ENCODE data around the gene MPHOSPH6.
"Not testable (repeated sequence)": the region's sequence is repeated elsewhere in the genome, so short reads cannot be mapped to it uniquely, and the experiment has no call there.

MPHOSPH6 gene

DNA sequence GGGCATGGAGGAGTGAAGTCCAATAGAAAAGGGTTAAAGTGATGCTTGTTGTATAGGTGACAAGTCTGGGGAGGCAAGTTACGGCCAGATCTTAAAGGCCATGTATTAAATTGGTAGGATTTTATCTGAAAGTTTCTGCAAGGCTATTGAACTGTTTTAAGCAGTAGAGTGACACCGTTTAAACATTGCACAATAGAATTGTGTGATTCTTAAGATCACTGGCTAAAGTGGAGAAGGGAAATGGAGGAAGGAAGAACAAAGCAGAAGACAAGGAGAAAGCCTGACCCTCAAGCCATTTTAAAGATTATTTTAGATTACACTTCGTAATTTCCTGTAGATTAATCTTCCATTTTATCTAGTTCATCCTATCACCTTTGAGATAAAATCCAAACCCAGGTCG, 5.6 kb upstream of the MPHOSPH6 start:
- DNase-seq (ENCODE audit: low read depth in 2 of 2) = no peak

DNA sequence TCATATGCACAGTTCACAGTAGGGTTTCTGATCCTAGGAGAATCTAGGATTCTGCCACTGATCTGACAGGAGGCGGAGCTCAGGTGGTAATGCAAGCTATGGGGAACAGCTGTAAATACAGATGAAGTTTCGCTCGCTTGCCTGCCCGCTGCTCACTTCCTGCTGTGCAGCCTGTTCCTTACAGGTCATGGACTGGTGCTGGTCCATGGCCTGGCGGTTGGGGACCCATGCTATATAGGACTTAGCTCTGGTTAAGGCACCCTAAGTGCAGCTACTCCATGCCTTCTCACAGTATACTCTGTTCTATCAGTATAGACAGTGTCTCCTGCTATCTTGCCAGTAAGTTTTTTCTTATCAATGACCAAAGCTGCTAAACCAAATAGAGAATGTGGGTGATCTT, 2.4 kb downstream of the MPHOSPH6 start:
- no peak for DNase-seq (ENCODE audit: low read depth in 2 of 2)

DNA sequence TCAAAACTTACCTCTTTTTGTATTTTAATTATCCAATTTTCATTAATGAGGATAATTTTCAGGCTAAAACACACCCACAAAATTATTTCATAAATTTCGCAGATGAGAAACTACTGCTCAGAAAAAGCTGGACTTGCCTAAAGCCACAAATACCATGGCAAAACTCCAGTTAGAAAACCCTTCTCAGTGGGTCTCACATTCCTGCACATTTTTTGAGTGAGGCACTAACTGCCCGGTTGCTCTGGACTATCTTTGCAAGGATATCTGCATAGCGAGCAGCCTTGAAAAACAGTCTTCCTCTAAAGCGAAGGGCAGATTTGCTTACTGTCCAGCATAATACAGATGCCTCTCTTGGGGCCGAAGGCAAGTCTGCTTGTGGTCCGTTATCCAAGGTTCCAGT, 9.8 kb downstream of the MPHOSPH6 start:
- no peak for DNase-seq (ENCODE audit: low read depth in 2 of 2)

DNA sequence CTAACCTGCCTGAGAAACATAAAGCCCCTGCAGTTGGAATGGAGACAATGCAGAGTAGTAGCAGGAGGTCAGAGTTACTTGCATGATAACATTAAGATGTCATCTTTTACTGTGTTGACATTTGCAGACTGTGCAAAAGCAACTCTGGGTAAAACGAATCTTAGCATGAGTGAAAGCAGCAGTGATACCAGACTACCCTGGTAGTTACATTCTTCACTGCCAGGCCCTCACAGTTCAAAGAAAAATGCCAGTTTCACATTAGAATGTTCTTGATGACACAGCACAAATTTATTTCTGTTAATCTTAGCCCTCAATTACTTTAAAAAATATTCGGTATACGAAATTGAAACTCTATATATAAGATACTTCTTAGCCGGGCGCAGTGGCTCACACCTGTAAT, 12.2 kb downstream of the MPHOSPH6 start:
- DNase-seq (ENCODE audit: low read depth in 2 of 2) = no peak

DNA sequence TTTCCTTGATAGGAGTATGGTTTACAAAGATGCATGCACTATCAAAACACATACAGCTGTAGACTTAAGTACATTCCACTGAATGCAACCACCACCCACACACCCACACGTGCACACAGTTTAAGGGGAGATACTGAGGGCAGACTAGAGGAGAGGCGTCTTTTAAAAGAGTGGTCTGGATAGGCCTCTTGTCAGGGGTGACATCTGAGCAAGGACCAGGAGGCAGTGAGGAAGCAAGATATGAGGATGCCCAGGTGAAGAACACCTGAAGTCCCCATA, 12.6 kb downstream of the MPHOSPH6 start:
- DNase-seq (ENCODE audit: low read depth in 2 of 2) = no peak

DNA sequence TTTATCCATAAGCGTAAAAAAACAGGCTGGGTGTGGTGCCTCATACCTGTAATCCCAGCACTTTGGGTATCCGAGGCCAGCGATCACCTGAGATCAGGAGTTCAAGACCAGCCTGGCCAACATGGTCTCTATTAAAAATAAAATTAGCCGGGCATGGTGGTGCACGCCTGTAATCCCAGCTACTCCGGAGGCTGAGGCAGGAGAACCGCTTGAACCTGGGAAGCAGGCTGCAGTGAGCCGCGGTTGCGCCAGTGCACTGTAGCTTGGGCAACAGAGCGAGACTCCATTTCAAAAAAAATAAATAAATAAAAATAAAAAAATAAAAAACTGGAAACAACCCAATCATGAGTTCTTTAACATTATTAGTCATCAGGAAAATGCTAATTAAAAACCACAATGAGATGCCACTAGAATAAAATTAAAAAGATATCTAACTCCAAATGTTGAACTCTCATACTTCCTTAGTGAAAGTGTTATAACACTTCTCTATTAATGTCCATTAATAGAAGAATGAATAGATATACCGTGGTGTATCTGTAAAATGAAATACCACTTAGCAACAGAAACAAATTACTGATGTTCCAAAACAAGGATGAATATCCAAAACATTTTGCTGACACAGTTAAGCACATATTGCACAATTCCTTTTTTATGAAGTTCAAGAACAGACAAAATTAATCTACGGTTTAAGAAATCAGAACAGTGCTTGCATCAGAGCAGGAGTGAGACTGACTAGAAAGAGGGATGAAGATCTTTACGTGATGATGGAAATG, 13.1 kb downstream of the MPHOSPH6 start:
- no peak for DNase-seq (ENCODE audit: low read depth in 2 of 2)

DNA sequence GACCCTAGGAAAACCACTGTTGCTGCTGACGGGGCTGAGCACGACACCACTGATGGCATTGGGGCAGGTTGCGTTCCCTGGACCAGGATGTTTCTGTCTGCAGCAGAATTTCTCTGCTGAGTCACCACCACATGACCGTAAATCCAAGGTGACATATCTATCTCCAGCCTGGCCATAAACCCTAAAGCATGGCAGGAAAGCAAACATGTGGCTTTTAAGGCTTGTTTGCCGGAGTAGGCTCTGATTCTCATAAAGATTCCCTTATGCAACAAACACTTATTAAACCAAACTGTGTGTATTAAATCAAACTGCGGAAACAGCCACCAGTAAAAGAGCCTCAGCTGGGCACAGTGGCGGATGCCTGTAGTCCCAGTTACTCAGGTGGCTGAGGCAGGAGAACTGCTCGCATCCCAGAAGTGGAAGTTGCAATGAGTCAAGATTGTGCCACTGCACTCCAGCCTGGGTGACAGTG, 17.3 kb downstream of the MPHOSPH6 start:
- no peak for DNase-seq (ENCODE audit: low read depth in 2 of 2)

DNA sequence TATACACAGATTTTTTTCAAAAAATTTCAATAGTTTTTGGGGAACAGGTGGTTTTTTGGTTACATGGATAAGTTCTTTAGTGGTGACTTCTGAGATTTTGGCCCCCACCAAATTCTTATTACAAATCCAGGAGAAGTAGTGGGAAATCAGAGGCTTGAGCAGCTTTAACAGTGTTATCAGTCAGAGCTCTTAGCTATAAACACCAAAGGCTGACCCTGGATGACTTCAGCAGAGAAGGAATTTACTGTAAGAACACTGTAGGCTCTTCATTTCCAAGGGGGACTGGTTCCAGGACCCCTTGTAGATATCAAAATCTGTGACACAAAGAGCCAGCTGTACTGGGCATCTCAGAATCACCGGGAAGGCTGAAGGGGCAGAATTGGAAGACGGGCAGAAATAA, 17.8 kb downstream of the MPHOSPH6 start:
- DNase-seq (ENCODE audit: low read depth in 2 of 2) = no peak

DNA sequence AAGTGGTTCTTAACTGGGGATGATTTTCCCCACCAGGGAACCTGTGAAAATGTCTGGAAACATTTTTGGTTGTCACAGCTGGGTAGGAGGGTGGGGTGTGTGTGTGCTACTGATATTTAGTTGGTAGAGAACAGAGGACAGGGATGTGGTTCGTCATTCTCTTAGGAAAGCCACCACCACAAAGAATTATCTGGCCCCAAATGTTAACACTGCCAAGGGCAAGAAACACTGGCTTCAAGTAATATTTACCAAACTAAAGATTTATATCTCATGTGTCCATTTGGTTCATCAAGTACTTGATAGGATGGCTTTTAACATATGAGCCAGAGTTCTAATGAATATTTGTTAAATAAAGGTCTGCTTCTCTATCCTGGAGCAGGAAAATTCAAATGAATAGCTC, 19.5 kb downstream of the MPHOSPH6 start:
- no peak for DNase-seq (ENCODE audit: low read depth in 2 of 2)

DNA sequence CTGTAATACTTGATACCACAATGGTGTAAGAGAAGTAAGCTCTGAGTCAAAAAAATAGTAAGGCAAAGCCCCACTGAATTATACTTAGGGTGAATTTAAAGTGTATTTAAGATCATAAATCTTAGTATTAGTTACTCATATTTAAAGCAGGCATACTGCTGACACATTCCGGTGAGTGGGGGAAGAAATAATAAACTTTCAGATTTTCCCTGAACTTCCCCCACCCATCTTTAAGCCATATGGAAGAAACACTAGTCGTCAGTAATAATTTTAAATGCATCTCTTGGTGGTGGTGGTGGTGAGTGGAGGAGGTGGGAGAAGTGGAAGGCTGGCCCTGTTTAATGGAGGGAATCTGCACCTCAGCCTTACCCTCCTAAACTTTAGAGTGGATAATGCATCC, 20.5 kb downstream of the MPHOSPH6 start:
- no peak for DNase-seq (ENCODE audit: low read depth in 2 of 2)

DNA sequence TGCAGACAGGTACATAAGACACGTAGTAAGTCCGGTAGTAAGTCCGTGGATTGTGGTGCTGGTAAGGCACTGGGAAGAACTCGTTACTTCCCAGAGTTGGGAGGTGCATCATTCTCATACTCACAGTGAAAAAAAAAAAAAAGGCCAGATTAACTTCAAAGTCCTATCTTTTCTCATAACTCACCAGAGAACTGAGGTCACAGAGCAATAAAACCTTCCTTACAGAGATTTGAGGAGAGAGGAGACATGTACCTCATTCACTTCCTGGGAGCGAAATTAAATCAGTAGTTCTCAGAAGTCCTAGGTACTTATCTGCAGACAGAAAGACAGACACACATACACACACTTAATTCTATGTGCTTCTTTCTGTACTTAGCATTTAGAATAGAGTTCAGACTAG, 22.5 kb downstream of the MPHOSPH6 start:
- DNase-seq (ENCODE audit: low read depth in 2 of 2) = no peak

DNA sequence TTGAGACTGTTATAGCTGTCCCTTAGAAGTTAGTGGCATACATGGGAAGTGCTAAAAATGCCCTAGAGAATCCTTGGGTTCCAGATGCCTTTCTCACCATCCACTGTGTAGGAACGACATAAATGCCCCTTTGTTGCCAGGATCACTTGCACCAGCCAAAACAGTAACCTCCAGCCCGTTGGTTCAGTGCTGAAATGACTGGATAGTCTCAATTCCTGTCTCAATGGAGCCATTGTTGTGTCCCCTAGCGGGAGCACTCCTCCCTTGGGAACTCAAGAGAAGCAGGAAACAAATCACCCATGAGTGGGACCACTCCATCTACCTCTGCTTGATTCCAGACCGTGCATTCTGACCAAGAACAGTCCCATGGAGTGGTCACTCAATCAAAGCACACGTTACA, 23.1 kb downstream of the MPHOSPH6 start:
- no peak for DNase-seq (ENCODE audit: low read depth in 2 of 2)

DNA sequence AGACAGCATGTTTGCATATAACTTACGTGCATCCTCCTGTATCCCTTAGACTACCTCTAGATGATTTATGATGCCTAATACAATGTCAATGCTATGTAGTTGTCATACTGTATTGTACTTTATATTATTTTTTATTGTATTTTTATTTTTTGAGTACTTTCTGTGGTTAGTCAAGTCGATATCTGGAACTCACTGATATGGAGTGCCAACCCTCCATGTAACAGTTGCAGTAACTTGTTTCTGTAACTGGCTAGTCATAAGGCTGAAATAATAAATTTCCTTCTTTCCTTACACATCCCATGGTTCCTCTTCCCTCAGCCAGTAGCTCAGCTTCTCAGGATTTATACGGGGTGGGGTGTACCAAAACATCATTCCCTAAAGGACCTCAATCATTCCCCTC, 23.5 kb downstream of the MPHOSPH6 start:
- no peak for DNase-seq (ENCODE audit: low read depth in 2 of 2)

DNA sequence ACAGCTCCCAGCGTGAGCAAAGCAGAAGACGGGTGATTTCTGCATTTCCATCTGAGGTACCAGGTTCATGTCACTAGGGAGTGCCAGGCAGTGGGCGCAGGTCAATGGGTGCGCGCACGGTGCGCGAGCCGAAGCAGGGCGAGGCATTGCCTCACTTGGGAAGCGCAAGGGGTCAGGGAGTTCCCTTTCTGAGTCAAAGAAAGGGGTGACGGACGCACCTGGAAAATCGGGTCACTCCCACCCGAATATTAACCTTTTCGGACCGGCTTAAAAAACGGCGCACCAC, 30.8 kb downstream of the MPHOSPH6 start:
- DNase-seq (ENCODE audit: low read depth in 2 of 2) = not testable (repeated sequence)

DNA sequence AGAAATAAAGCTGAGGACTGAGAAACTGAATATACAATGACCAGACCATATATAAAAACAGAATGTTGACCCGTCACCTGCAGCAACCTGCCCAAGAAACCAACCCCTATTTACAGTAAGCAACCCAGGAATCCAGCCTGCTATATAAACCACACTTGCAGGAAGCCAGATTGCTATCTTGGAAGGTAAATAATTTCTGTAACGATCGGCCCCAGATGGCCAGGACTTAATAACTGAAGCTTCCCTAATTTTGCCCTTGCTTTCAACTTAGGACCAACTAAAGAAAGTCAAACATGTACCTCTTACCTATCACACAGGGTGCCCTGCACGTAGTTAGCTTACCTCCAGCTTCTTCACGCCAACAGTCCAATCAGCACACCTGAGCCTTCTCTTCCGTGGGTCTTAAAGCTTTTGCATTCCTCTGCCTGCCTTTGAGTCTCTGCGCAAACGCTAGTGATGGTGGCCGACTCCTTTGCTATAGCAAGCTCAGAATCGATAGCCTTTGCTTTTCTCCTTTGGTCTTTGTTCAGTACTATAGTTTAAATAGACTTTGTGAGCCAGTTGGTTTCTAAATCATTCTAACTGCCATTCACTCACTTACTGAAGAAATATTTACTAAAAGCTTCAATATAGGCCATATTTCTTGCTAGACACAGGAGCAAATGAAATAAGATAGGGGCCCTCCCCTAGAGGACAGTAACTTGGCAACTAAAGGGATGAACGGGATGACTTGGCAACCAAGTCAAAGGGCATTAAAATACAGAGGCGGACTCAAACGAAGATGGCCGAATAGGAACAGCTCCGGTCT, 31.3 kb downstream of the MPHOSPH6 start:
- no peak for DNase-seq (ENCODE audit: low read depth in 2 of 2)

DNA sequence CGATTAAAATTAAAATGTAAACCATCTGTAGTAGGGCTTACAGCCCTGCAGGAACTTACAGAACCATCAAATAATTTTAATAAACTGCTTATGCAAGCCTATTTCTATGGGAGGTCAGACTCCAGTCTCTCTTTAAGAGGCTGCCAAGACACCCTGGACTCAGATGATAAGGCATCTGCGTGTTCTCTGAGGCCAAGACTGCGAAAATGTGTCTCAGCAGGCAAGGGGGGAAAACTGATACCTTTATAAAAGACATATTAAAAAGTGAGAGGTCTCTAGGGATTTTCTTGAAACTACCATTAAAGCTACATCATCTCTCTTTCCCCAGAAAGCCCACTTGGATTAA, 32.2 kb downstream of the MPHOSPH6 start:
- no peak for DNase-seq (ENCODE audit: low read depth in 2 of 2)

DNA sequence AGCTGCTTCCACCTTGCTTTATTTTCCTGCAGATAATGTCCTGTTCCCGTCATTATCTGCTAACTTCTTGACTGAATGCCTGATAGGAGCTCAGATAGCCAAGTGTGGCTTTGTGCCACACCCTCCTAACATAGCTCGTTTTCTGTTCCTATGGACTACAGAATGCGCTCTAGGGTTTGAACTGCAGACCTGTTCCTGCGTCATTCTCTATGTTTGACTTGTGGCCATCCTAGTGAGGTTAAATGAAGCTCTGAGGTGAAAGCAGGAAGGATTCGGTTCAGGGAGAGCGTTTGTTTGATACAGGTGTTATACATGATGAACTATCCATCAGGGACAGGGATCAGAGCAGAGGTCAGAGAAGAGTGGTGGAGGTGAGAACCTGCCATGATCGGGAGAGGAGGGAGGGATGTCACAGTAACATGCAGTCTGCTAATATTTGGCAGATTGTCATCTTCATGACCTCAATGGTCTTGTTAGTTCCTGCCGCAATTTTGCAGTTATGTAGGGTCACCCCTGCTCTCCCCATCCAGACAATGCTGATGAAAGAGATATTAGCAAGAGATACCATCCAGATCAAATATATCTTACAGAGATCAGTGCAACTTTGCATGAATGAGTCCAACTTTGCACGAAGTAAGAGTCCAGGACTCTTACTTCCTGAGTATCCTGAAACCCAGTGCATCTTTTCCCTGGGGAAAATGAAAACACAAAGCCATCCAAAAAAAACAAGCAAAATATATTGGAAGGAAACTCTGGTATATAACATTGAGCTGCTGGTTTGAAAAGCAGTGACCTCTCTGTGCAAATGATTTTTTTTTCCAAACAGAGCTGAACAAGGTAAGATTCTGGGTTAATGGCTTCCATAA, 32.8 kb downstream of the MPHOSPH6 start:
- no peak for DNase-seq (ENCODE audit: low read depth in 2 of 2)

DNA sequence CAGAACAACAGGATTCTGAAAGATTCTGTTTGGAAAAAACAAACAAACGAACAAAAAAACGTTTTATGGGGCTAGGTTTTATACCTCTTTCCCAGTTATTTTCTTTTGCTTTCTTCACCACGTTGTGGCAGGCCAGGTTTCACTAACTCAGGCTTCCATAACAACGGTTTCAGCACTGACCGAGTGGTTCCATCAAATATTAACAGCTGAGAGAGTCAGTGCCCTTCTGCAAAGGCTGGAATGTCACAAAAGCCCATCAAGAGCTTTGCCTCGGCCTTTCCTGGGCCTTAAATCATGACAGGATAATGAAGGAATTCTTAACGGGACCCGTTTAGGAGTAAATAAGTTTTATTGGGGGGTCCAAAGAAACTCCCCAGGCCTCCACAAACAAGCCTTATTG, 34.2 kb downstream of the MPHOSPH6 start:
- no peak for DNase-seq (ENCODE audit: low read depth in 2 of 2)

DNA sequence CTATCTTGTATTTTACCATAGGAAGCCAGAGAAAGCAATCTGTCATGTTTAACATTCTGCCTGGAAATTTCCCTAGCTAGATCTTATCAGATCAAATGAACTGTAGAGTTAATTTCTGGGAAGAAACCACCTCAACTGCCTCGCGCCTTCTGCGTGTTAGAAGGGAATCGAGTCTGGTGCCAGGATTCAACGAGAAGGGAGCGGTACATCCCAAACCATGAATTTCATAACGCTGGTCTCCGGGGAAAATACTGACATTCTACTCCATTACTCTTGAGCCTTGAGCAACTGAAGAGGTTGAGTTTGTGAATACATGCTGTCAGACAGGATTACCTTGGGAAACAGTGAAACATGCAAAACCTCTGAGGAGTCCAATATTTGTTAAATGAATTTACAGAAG, 35.2 kb downstream of the MPHOSPH6 start:
- no peak for DNase-seq (ENCODE audit: low read depth in 2 of 2)

DNA sequence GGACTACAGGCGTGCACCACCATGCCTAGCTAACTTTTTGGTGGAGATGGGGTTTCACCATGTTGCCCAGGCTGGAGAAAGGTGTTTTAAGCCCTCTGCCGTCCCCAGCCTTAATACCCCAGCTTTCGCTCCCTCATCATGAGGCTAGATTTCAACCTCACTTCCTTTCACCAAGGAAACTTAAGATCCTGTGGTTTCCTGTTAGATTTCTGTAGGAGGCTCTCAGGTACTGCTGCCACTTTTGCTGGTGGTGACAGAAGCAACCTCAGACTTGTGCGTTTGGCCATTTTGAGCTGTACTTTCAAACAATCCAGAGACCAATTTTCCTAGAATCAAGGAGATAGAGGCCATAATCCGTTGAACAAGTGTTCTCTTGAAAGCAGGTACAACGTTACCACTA, 36.2 kb downstream of the MPHOSPH6 start:
- DNase-seq (ENCODE audit: low read depth in 2 of 2) = no peak

DNA sequence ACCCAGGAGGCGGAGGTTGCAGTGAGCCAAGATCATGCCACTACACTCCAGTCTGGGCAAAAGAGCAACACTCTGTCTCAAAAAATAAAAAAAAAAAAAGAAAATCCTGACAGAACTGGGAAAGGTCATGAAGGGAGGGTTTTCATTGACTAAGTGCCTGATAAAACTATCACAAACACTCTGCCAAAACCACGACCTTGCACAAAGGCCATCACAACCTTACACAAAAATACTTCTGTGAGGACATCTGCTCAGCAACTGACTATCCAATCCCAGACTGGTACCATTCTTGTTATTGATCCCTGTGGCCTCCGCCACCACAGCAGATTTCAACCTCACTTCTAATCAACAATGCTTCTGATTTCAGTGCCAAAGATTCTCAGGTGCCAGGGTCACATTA, 40.1 kb downstream of the MPHOSPH6 start:
- no peak for DNase-seq (ENCODE audit: low read depth in 2 of 2)

DNA sequence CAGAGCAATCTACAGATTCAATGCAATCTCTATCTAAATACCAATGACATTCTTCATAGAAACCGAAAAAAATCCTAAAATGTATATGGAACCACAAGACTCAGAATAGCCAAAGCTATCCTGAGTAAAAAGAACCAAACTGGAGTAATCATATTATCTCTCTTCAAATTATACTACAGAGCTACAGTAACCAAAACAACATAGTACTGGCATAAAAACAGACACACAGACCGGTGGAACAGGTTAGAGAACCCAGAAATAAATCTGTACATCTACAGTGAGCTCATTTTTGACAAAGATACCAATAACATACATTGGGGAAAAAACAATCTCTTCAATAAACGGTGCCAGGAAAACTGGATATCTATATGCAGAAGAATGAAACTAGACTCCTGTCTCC, 45.4 kb downstream of the MPHOSPH6 start:
- DNase-seq (ENCODE audit: low read depth in 2 of 2) = no peak

DNA sequence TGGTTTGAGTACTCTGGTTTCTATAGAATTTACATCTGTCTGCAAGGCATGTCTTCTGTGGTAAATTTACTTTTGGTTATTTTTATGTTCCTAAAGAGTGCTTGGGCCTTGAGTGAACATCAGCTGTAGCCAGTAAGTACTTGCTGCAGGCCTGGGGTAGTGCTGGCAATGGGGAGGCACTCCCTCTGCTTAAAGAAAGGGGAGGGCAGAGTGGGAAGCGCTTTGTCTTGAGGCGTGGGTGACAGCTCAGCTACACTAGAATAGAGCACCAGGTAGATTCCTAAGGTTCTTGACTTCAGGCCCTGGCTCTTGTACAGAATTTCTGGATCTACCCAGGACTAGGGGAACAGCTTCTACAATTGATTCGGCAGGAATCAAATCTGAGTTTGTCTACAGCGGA, 50.6 kb downstream of the MPHOSPH6 start:
- DNase-seq (ENCODE audit: low read depth in 2 of 2) = no peak

Data from stimulated activated CD8-positive, alpha-beta memory T cell treated with anti-CD3 and anti-CD28 coated beads, Interleukin-15, amount 100 ng/mL, for 48 hours (primary cell).